SKM-1 treated with dmso at 0.1 percent for 144 hours (cell line): Measurements from ENCODE around the gene HSF2BP.
"Not testable (repeated sequence)": the region's sequence is repeated elsewhere in the genome, so short reads cannot be mapped to it uniquely, and the experiment has no call there.

Source experiments
- DNase-seq: peaks from one replicate; lab custom pipeline; 2025; ENCODE audit not compliant: unreplicated experiment; lab: John Stamatoyannopoulos, UW

Gene HSF2BP

DNA sequence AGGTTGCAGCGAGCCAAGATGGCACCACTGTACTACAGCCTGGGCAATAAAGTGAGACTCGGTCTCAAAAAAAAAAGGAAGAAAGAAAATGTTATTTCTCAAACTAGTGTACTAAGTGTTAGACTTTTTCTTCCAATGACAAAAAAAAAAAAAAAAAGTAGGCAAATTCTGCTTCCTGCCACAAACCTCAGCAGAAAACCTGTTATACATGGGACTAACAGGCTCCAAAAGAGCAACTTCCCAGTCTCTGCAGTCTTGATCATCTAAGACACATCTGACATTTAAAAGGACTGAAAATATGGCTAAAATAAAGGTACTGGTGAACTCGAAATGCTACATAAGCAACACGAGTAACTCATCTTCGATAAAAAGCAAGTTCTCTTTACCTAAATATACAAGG is 59.6 kb downstream of the HSF2BP start:
- no peak for DNase-seq

DNA sequence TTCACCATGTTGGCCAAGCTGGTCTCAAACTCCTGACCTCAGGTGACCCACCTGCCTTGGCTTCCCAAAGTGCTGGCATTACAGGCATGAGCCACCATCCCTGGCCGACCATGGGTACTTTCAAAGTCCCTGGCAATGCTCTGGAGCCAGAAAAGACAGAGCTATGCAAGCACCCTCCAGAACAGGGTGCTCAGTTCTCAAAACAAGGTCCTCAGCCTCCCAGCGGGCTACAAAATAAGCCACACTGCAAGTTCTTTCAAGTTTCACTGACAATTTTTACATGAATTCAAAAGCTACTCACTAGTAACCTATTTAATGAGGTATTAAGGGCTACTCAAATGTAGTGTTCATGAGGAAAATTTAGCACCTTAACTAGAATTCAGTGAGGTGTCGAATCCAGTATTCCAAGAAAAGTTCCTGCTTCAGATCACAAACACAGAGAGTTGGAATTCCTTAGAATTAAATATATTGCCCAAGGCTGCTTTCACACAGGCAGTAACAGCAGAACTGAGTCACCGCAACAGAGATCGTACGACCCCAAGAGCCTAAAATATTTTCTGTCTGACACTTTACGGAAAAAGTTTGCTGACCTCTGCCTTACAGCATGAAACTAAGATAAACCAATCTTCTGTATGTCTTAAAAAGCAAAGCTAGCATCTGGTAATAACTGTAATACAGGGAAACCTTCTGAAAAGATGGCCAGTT is 60.7 kb downstream of the HSF2BP start:
- no peak for DNase-seq

DNA sequence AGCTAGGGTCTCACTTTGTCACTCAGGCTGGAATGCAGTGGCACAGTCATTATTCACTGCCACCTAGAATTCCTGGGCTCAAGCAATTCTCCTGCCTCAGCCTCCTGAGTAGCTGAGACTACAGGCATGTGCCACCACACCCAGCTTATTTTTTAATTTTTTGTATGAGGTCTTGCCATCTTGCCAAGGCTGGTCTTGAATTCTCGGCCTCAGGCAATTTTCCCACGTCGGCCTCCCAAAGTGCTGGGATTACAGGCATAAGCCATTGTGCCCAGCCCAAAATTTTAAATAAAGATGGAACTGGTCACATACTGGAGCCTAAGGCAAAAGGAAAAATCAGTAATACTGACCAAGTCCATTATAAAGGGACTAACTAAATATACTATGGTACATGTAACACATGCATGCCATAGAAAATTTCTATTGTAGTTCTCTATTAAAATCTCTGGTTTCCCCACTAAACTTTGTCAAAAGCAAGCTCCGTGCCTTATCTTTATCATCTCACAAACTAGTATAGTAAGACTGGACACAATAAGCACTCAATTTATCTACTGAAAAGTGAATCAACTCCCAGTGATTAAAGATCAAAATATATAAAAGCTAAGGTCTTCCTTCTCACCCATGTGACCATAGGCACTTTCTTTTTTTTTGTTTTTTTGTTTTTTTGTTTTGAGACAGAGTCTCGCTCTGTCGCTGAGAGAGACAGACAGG is 61.6 kb downstream of the HSF2BP start:
- DNase-seq = no peak

DNA sequence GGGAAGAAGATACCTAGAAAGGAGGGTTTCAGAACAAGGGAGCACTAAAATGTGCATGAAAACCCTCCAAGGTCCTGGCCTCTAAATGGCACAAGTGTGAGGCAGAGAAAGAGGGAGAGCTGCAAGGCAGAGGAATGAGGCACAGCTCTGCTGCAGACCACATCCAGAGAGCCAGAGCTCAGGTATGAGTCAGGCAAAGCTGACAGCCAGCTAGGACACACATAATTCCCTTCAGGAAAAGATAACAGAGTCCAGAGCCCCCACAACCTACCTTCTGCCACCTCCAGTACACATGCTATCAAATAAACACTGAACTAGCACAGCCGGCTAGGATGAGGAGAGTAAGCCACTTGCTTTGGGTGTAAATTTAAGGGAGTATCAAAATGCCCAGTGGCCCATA is 62.2 kb downstream of the HSF2BP start:
- DNase-seq = no peak

DNA sequence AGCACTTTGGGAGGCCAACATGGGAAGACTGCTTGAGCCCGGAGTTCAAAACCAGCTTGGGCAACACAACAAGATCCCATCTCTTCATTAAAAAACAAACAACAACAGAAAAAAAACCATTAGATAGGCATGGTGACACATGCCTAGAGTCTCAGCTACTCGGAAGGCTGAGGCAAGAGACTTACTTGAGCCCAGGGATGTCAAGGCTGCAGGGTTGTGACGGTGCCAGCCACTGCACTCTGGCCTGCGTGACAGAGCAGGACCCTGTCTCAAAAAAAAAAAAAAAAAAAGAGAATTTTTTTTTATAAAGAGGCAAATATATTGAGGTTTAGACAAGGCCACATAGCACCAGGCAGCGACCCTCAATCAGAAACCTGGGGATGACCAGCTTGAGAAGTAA is 62.7 kb downstream of the HSF2BP start:
- no peak for DNase-seq

DNA sequence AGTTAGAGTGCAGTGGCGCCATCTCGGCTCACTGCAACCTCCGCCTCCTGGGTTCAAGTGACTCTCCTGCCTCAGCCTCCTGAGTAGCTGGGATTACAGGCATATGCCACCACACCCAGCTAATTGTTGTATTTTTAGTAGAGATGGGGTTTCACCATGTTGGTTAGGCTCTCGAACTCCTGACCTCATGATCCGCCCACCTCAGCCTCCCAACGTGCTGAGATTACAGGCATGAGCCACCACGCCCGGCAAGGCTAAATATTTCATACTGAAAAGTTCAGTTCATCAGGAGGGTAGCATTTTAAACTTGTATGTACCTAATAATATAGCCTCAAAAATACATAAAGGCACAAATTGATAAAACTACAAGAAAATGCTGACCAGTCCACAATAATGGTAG is 63.5 kb downstream of the HSF2BP start:
- DNase-seq = not testable (repeated sequence)

DNA sequence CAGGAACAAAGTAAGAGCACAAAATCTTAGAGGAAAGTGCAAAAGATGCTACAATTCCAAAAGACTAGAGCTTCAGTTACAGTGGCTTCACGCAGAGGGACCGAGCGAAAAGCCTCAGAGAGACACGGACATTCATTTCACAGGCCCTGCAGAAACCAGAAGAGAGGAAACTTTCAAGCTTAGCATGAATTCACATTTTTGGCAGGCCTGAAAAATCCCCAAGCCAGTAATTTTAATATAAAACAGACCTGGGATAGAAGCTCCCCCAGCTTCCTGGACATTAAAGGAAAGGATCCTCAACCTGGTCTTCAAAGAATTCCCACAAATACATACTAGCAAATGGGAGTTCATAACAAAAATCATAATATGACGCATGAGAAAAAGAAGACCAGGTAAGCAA is 66.2 kb downstream of the HSF2BP start:
- no peak for DNase-seq

DNA sequence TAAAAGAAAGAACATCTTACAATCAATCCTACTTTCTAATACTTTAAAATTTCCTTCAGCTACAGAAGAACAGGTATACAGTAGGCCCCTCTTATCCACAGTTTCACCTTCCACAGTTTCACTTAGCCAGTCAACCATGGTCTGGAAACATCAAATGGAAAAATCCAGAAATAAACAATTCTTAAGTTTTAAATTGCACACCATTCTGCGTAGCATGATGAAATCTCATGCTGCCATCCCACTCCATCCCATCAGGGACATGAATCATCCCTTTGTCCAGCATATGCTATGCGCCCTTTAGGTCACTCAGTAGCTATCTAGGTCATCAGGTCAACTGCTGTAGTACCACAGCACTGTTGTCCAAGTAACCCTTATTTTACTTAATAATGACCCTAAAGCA is 67.7 kb downstream of the HSF2BP start:
- no peak for DNase-seq

DNA sequence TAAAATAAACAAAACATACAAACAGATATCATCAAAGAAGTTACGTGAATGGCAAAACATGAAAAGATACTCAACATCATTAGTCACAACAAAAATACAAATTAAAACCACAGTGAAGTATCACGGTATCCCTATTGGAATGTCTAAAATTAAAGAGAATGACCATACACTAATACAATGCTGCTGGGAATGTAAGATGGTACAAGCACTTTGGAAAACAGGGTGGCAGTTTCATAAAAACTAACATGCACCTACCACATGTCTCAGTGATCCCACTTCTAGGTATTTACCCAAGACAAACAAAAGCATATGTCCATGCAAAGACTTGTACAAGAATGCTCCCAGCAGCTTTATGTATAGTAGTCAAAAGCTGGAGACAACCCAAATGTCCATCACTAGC is 69.1 kb downstream of the HSF2BP start:
- DNase-seq = no peak

DNA sequence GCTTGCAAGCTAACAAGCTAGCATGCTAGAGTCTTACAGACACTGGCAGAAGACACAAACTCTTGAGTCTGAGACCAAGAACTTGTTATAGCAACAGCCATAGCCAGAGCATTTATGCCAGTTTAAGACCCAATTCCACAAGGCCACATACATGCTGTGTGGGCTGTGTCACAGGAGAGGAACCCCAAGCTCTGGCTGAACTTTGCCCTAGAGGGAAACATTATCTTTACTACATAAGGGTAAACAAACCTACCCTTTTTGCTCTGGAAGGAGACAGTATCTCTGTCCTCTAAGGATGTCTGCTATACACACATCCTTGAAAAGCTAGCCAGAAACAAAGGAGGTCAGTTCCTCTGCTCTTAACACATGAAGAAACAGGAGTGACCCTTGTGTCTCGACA is 70.3 kb downstream of the HSF2BP start:
- DNase-seq = no peak

DNA sequence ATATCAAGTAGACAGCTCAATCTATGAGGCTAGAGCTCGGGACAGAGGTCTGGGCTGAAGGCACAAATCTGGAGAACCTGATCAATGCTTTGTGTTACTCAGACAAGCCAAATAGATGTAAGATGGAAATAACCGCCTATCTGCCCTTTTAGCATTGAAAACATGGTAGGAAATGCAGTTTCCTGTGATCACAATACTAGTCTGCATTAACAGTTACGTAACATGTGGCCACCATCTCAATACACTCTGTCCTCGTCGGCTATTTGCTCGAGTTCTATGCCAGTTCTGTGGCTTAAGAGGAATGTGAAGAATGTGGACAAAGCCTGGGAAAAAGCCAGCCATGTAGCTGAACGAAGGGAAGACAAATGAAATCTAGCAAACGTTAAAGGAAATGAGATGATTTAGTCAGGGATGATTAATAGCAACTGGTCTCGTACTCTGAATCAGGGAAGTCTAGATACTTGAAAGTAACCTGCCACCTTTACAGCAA is 73.3 kb downstream of the HSF2BP start:
- DNase-seq = no peak

DNA sequence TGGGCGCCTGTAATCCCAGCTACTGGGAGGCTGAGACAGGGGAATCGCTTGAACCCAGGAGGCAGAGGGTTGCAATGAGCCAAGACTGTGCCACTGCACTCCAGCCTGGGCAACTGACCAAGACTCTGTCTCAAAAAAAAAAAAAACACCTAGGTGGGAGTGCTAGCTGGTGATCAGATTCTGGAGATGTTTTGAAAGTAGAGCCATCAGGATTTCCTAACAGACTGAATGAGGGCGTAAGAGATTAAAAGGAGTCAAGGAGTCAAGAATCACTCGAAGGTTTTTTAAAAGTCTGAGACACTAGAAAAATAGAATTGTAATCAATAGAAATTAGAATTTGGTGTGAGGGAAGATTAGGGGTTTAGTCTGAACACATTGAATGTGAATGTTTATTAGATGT is 73.8 kb downstream of the HSF2BP start:
- DNase-seq = no peak

DNA sequence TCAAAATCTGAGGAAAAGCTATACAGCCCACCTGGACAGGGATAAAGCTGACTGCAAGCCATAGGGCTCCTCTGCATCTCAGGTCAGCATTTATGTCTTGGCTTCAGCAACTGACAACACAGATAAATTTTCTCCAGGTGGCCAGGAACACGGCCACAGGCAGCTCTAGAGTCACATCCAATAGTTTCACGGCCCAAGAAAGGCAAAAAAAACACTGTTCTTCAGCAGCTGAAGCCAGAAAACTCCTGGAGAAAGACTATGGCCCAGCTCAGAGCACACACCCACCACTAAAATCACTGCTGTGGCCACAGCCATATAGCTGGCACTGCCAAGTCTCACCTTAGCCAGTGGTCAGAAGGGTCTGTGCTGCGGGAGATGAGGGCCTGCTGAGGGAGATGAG is 77.8 kb downstream of the HSF2BP start:
- no peak for DNase-seq

DNA sequence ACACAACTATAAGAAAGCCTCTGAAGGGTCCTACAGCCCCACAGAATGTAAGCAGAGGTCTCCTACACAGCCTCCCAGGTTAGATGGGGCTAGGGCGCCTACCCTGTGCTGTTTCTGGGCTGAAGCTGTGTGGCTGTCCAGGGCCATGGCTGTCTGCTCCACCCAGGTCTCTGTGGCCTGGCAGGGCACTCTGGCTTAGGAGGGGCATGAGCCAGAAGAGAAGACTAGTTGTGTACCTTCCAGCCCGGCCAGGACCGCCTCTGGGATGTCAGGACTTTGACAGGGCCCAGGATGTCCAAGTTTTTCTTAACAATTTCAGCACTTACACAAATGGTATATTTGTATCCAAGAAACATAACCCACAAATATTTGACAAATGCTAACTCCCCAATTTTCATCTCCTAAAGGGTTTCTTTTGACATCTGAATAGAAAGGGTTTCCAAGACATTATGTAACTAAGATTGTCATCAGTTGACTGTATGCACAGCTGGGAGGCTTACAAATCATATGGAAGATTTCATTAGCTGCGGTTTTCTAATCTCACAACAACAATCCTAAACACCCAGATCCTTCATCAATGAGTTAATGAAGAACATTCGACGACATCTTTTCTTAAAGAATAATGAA is 80.5 kb downstream of the HSF2BP start:
- DNase-seq = no peak

DNA sequence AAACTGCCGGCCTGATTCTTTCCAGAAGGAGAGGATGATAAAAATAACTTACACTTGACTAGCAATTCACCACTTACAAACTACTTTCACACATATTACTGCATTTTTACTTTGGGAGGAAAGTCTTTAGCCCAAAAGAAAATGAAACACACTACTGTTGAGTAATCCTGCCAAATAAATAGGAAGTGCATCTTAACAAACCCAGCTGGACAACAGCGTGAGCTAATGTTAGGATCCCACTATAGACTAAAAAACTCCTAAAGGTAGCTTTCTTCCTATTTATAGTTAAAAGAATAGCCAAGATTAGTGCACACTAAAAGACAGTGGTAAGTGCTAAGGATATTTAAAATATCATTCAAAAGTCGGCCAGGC is 83.8 kb downstream of the HSF2BP start:
- DNase-seq = no peak

DNA sequence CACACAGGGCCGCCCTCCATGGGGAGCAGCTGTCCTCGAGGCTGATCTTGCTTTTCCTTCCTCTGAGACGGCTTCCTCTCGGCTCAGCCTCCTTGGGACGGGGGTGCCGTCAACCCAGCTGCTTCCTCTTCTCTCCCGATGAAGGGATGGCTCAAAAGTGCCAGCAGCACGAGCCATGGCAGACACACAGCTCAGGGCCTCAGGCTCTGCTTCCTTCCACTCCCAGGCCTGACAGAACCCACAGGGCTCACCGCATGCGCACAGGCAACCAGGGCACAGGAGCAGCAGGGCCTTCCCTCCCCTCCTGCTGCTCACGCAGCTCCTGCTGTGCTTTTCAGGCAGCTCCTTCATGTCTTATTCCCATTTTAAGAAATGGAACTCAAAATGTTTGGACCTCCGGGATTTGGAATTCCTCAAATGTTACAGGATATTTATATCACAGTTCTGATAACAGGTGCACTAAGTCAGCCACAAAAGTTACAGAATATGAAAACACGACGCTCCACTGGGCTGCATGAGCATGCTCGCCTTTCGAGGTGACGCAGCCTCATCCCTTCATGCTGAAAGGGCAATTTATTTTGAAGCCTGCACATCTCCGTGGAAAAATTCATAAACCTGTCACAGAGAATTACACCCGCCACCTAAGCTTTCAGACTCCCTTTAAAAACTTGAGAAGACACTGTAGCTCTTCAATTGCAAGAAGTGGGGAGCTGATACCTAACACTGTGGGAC is 84.4 kb downstream of the HSF2BP start:
- no peak for DNase-seq

DNA sequence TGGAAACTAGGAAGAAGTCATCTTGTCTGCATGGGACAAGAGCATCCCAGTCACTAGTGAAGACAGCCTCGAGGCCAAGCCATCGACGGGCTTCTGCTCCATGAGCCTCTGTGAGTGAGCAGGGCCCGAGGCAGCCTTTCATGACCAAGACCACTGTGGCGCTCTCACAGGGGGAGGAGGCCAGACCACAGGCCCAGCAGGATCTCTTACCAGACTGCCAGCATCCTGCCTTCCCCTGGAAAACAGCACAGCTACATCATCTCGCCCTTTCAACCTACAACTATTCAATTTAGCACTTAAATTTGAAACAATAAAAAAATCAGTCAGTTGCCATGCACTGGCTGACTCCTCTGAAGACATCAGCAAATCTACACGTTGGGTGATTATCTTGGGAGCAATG is 85.4 kb downstream of the HSF2BP start:
- no peak for DNase-seq

DNA sequence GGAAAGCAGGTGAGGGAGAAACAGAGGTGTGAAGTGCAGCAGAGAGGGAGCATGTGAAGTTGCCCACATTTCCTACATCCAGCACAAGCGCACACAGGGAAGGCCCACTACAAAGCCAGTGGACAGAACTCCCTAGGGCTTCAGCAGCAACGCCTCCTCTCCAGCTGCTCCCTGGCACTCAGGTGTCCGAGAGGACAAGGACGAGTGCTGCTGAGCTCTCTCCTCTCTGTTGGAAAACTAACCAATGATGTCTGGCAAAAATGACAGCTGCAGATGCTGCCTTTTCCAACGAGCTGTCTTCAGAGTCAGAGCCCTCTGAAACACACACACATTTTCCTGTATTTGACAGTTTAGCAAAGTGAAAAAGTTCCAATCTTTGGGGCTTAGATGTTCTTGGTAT is 86.8 kb downstream of the HSF2BP start:
- DNase-seq = no peak

DNA sequence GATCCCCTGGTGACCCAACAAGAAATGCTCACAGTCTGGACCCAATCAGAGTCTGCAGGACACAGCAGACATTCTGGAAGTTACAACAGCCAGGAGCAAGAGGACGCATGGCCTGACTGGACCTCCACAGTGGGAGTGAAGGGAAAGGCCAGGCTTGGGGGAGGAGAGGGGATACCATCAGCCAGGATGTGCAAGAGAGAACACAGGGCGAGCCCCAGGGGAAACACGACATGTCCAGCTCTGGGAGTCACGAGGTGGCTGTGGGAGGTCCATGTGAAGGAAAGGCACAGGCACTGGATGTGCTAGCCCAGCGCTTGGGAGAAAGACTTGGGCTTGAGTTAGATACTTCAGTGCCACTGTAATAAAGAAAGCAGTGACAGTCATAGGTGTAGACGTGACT is 87.3 kb downstream of the HSF2BP start:
- no peak for DNase-seq

DNA sequence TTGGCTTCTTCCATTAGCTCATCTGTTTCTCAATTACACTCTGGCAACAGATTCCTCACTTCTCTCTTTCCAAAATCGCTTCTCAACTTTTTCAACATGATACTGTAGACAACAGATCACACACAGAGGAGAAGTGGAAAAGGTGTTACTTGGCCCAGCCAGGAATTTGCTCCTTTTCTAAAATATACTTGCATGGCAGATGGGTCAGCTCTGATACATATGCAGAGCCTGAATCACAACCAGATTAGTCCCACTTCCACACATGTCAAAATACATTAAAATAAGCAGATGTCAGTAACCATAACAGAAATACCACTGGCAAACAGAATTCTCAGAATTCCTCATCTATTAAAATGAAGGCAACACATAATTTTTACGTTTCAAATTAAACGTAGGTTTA is 89.1 kb downstream of the HSF2BP start:
- DNase-seq = not testable (repeated sequence)

DNA sequence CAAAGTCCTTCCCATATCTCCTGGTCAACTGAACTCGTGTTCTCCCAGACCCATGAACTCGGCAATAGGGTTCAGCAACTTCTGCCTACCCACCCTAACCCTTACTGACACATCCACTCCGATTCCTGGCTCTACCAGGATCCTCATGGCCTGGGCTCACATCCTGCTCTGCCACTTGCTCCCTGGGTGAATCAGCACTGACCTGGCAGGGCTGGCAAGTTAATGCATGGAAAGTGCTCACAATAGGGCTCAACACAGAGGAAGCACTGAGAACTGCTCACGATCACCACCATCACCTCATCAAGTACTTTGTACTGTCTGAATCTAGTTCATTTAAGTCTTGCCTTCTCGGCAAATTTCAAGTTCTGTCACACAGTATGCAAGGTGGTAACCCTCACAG is 96.8 kb downstream of the HSF2BP start:
- not testable (repeated sequence) for DNase-seq

DNA sequence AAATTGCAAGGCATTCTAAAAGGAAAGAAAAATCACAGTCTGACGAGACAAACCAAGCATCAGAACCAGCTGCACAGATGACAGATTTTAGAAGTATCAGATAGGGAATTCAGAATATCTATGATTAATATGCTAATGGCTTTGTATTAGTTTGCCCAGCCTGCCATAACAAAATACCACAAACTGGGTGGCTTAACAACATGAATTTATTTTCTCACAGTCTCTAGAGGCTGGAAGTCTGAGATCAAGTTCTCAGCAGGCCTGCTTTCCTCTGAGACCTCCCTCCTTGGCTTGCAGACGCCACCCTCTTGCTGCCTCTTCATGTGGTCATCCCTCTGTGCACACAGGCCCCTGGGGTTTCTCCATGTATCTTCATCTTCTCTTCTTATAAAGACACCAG is 118.7 kb downstream of the HSF2BP start:
- DNase-seq = not testable (repeated sequence)
